ENCODE results near the gene KIF4A. TPM values are rescaled to one million over a fixed set of nuclear protein-coding genes. Genes with fewer than 3 reads are reported as not detected.

KIF4A gene

GRCh38 chrX:70468709-70469108 lies 178.8 kb downstream of the KIF4A start:
- Histone ChIP-seq H2AFZ (ENCODE audit: low read depth, low read length) (no peak overlapping the region), H3K9me3 (ENCODE audit: control insufficient read depth, low read length) (no peaks in the 10 kb centered on the region), H2AK5ac (ENCODE audit: low read length, severe bottlenecking) (no peak overlapping the region), H3K4me2 (ENCODE audit: low read length, poor library complexity, severe bottlenecking) (no peak overlapping the region), H3K9ac (ENCODE audit: low read length) (no peak overlapping the region), H2BK12ac (ENCODE audit: low read length in 2 of 2) (no peak overlapping the region), H2BK120ac (ENCODE audit: low read depth, low read length) (no peak overlapping the region), H3K18ac (ENCODE audit: low read depth in 1 of 2, low read length in 2 of 2) (no peak overlapping the region), H4K91ac (ENCODE audit: low read length) (no peak overlapping the region), H3K27me3 (ENCODE audit: control insufficient read depth in 1 of 2, insufficient read depth in 1 of 2, low read length in 2 of 2) (peaks cover 0 to 8% of the 10 kb centered on the region in 2 experiments), H3K79me1 (replicated peaks; ENCODE audit: low read length, poor library complexity, severe bottlenecking) (peaks cover 4% of the 10 kb centered on the region), H3K27ac (ENCODE audit: low read length, poor library complexity, severe bottlenecking) (no peak overlapping the region), H3K36me3 (ENCODE audit: control insufficient read depth in 1 of 2, insufficient read depth in 2 of 2, low read depth in 1 of 2, low read length in 2 of 2) (no peaks in the 10 kb centered on the region), H2BK5ac (ENCODE audit: low read depth, low read length, poor library complexity, severe bottlenecking) (no peak overlapping the region), H4K8ac (ENCODE audit: low read length) (no peak overlapping the region), H3K14ac (ENCODE audit: low read length in 2 of 2) (no peak overlapping the region), H3K4ac (ENCODE audit: low read depth in 1 of 2, low read length in 2 of 2) (no peak overlapping the region), H3K4me1 (ENCODE audit: control insufficient read depth, insufficient read depth, low read depth, low read length) (no peaks in the 10 kb centered on the region), H2BK15ac (ENCODE audit: low read depth, poor library complexity, severe bottlenecking) (no peak overlapping the region), H3K23ac (ENCODE audit: low read length in 2 of 2) (no peak overlapping the region), H3K4me3 (ENCODE audit: insufficient read depth in 1 of 2, low read depth in 1 of 2, low read length in 2 of 2) (no peak overlapping the region)
- WGBS, result no CpG with 5 or more reads among the region's 1 CpG
- DNase-seq, result no peak

Small RNA genes lying within 50 kb of the gene (small RNA-seq; reads per million reads assigned to genes)
- gene RNA5SP507 (ENCODE audit: low read depth), result not detected
- gene RNU4-81P (ENCODE audit: low read depth), result not detected
- 28.5 reads per million, percentile 88 among the genes with 10 or more reads in this experiment for gene RNY4P23 (ENCODE audit: low read depth)
